WI38 (cell line): ENCODE measurements around the gene NRXN2.
"Not testable (repeated sequence)": the region's sequence is repeated elsewhere in the genome, so short reads cannot be mapped to it uniquely, and the experiment has no call there.

Experiments used
- H3K4me3 ChIP-seq: 2 replicates; pipeline ENCODE4 v1.5.1; 2011; ENCODE audit warnings: low read depth, mild to moderate bottlenecking, control low read depth, low read length
- CTCF ChIP-seq: IDR thresholded peaks from 2 replicates; pipeline ENCODE4 v1.5.1; 2012; ENCODE audit warnings: low read depth, mild to moderate bottlenecking, control low read depth, low read length

Gene NRXN2

GRCh38 chr11:64665411-64665821 lies 57.6 kb downstream of the NRXN2 start:
- TF ChIP-seq CTCF, result no peak
- no peak overlapping the region for H3K4me3 ChIP-seq

- not testable (repeated sequence) for H3K4me3 ChIP-seq
These were observed 58.6 kb downstream of the NRXN2 start for GRCh38 chr11:64664236-64664870.

- no peak overlapping the region for H3K4me3 ChIP-seq
- no peak for TF ChIP-seq CTCF
These were observed 59.3 kb downstream of the NRXN2 start for GRCh38 chr11:64663656-64664055.

GRCh38 chr11:64661614-64662013 lies 61.4 kb downstream of the NRXN2 start:
- H3K4me3 ChIP-seq, result no peak overlapping the region
- no peak for TF ChIP-seq CTCF

GRCh38 chr11:64661146-64661545 lies 61.9 kb downstream of the NRXN2 start:
- no peak for TF ChIP-seq CTCF
- H3K4me3 ChIP-seq, result no peak overlapping the region

GRCh38 chr11:64660706-64661105 lies 62.3 kb downstream of the NRXN2 start:
- no peak overlapping the region for H3K4me3 ChIP-seq
- no peak for TF ChIP-seq CTCF

GRCh38 chr11:64660205-64660604 lies 62.8 kb downstream of the NRXN2 start:
- H3K4me3 ChIP-seq, result no peak overlapping the region
- no peak for TF ChIP-seq CTCF
